Ishikawa (cell line): ENCODE data around the gene ZNF25.

Experiments used
- CREB1 ChIP-seq: IDR thresholded peaks from 2 replicates; pipeline ENCODE4 v1.6.1; 2012; ENCODE audit warnings: low read depth
- EP300 ChIP-seq: IDR thresholded peaks from 2 replicates; pipeline ENCODE4 v1.6.1; 2012; ENCODE audit warnings: borderline replicate concordance
- FOXM1 ChIP-seq: IDR thresholded peaks from 2 replicates; pipeline ENCODE4 v1.6.1; 2012; ENCODE audit warnings: low read depth, borderline replicate concordance
- MAX ChIP-seq: IDR thresholded peaks from 2 replicates; pipeline ENCODE4 v1.6.1; 2012
- RAD21 ChIP-seq: IDR thresholded peaks from 2 replicates; pipeline ENCODE4 v1.6.1; 2012; ENCODE audit warnings: low read depth
- REST ChIP-seq: IDR thresholded peaks from 2 replicates; pipeline ENCODE4 v1.6.1; 2012; ENCODE audit warnings: low read depth, mild to moderate bottlenecking
- TAF1 ChIP-seq: IDR thresholded peaks from 2 replicates; pipeline ENCODE4 v1.6.1; 2012; ENCODE audit warnings: low read depth, mild to moderate bottlenecking
- TEAD4 ChIP-seq: IDR thresholded peaks from 2 replicates; pipeline ENCODE4 v1.6.1; 2012

- no peak for TF ChIP-seq MAX
- no peak for TF ChIP-seq TEAD4
- no peak for TF ChIP-seq EP300
- no peak for TF ChIP-seq CREB1
- no peak for TF ChIP-seq FOXM1
- TF ChIP-seq RAD21, result no peak
- TF ChIP-seq REST, result no peak
- TF ChIP-seq TAF1, result no peak
These were observed 15.6 kb upstream of the ZNF25 start for GRCh38 chr10:37992083-37992482.
